H9 (cell line): ENCODE results near the gene UBTF. TPM values are rescaled to one million over a fixed set of nuclear protein-coding genes. Genes with fewer than 3 reads are reported as not detected.

Experiments
- DNase-seq: peaks from one replicate; pipeline ENCODE4 v3.0.0-alpha.2; 2017
- H2AFZ ChIP-seq: one replicate; pipeline ENCODE4 v1.6.1; 2013; ENCODE audit warnings: mild to moderate bottlenecking, low read length, control low read depth, moderate library complexity
- H2AK5ac ChIP-seq: 2 replicates; pipeline ENCODE4 v1.6.1; 2013; ENCODE audit warnings: low read length, control low read depth, mixed read lengths; ENCODE audit not compliant: insufficient read length
- H2BK120ac ChIP-seq: one replicate; pipeline ENCODE4 v1.6.1; 2013; ENCODE audit warnings: low read depth, mild to moderate bottlenecking, low read length, control low read depth, inconsistent platforms; ENCODE audit not compliant: poor library complexity, severe bottlenecking
- H2BK12ac ChIP-seq: 2 replicates; pipeline ENCODE4 v1.6.1; 2013; ENCODE audit warnings: low read length, control low read depth, mixed read lengths, low read depth; ENCODE audit not compliant: insufficient read length
- H2BK15ac ChIP-seq: 2 replicates; pipeline ENCODE4 v1.6.1; 2013; ENCODE audit warnings: low read depth, low read length, control low read depth
- H2BK20ac ChIP-seq: one replicate; pipeline ENCODE4 v1.6.1; 2013; ENCODE audit warnings: low read depth, mild to moderate bottlenecking, low read length, control low read depth, inconsistent platforms; ENCODE audit not compliant: poor library complexity, severe bottlenecking
- H2BK5ac ChIP-seq: 2 replicates; pipeline ENCODE4 v1.6.1; 2013; ENCODE audit warnings: low read length, control low read depth, mixed read lengths; ENCODE audit not compliant: insufficient read length
- H3K14ac ChIP-seq: 2 replicates; pipeline ENCODE4 v1.6.1; 2013; ENCODE audit warnings: low read length, control low read depth; ENCODE audit not compliant: insufficient read depth
- H3K18ac ChIP-seq: 2 replicates; pipeline ENCODE4 v1.6.1; 2013; ENCODE audit warnings: low read depth, mild to moderate bottlenecking, mixed read lengths, low read length, control low read depth; ENCODE audit not compliant: insufficient read length
- H3K23ac ChIP-seq: 2 replicates; pipeline ENCODE4 v1.6.1; 2013; ENCODE audit warnings: low read length, control low read depth, mixed read lengths, low read depth; ENCODE audit not compliant: insufficient read length
- H3K23me2 ChIP-seq: 2 replicates; pipeline ENCODE4 v1.6.1; 2013; ENCODE audit warnings: low read depth, mild to moderate bottlenecking, mixed read lengths, low read length, control low read depth; ENCODE audit not compliant: insufficient read length, poor library complexity, severe bottlenecking
- H3K27ac ChIP-seq: 2 replicates; pipeline ENCODE4 v1.5.1; 2013; ENCODE audit warnings: low read length, control low read depth, mixed read lengths, low read depth; ENCODE audit not compliant: insufficient read length
- H3K27me3 ChIP-seq: 2 replicates; pipeline ENCODE4 v1.6.1; 2013; ENCODE audit warnings: low read length, control low read depth, inconsistent platforms; ENCODE audit not compliant: insufficient read depth
- H3K4ac ChIP-seq: 2 replicates; pipeline ENCODE4 v1.6.1; 2013; ENCODE audit warnings: low read depth, mild to moderate bottlenecking, control low read depth, inconsistent platforms, low read length, moderate library complexity
- H3K4me1 ChIP-seq: 2 replicates; pipeline ENCODE4 v1.6.1; 2013; ENCODE audit warnings: low read length, control low read depth, inconsistent platforms; ENCODE audit not compliant: insufficient read depth
- H3K4me2 ChIP-seq: 2 replicates; pipeline ENCODE4 v1.6.1; 2013; ENCODE audit warnings: low read length, control low read depth, mixed read lengths; ENCODE audit not compliant: insufficient read length, insufficient read depth
- H3K56ac ChIP-seq: 2 replicates; pipeline ENCODE4 v1.6.1; 2013; ENCODE audit warnings: low read depth, mild to moderate bottlenecking, mixed read lengths, low read length, control low read depth; ENCODE audit not compliant: insufficient read length
- H3K79me1 ChIP-seq: 2 replicates; pipeline ENCODE4 v1.6.1; 2013; ENCODE audit warnings: low read depth, mild to moderate bottlenecking, moderate library complexity, low read length, control low read depth, inconsistent platforms; ENCODE audit not compliant: insufficient read depth, poor library complexity, severe bottlenecking
- H3K79me2 ChIP-seq: 2 replicates; pipeline ENCODE4 v1.6.1; 2013; ENCODE audit warnings: low read length, control low read depth, inconsistent platforms; ENCODE audit not compliant: insufficient read depth
- H3K9ac ChIP-seq: 2 replicates; pipeline ENCODE4 v1.6.1; 2013; ENCODE audit warnings: low read length, control low read depth, mixed read lengths; ENCODE audit not compliant: insufficient read length; ENCODE audit errors: extremely low read depth
- H3K9me3 ChIP-seq: one replicate; pipeline ENCODE4 v1.6.1; 2013; ENCODE audit warnings: low read depth, low read length, inconsistent platforms; ENCODE audit not compliant: control insufficient read depth
- H3T11ph ChIP-seq: one replicate; pipeline ENCODE4 v1.6.1; 2013; ENCODE audit warnings: mild to moderate bottlenecking, low read length, control low read depth, inconsistent platforms
- H4K20me1 ChIP-seq: one replicate; pipeline ENCODE4 v1.6.1; 2013; ENCODE audit not compliant: control insufficient read depth, insufficient read length, insufficient read depth
- H4K5ac ChIP-seq: 2 replicates; pipeline ENCODE4 v1.6.1; 2013; ENCODE audit warnings: low read depth, mild to moderate bottlenecking, mixed read lengths, low read length, control low read depth; ENCODE audit not compliant: insufficient read length
- H4K8ac ChIP-seq: replicated peaks from 2 replicates; pipeline ENCODE4 v1.6.1; 2013; ENCODE audit warnings: low read length, control low read depth, mixed read lengths, low read depth; ENCODE audit not compliant: insufficient read length
- H4K91ac ChIP-seq: 2 replicates; pipeline ENCODE4 v1.6.1; 2013; ENCODE audit warnings: low read depth, mild to moderate bottlenecking, moderate library complexity, mixed read lengths, low read length, control low read depth; ENCODE audit not compliant: insufficient read length
- H3K27ac Mint-ChIP-seq, 3 experiments: 2 replicates in 2 of 3; 3 replicates in 1 of 3; pipeline ENCODE4 v1.8.0; 2020 to 2021; ENCODE audit warnings: mixed read lengths in 3 of 3, mild to moderate bottlenecking in 1 of 3, moderate library complexity in 1 of 3
- H3K27me3 Mint-ChIP-seq: 2 replicates; pipeline ENCODE4 v1.8.0; 2021; ENCODE audit warnings: low read depth, mild to moderate bottlenecking, moderate library complexity, mixed read lengths
- H3K36me3 Mint-ChIP-seq, 3 experiments: 2 replicates in 2 of 3; 3 replicates in 1 of 3; pipeline ENCODE4 v1.8.0; 2020 to 2021; ENCODE audit warnings: low read depth in 3 of 3, mixed read lengths in 3 of 3; ENCODE audit not compliant: insufficient read depth in 1 of 3
- H3K4me1 Mint-ChIP-seq, 2 experiments: 2 replicates each; pipeline ENCODE4 v1.8.0; 2020; ENCODE audit warnings: mixed read lengths in 2 of 2
- H3K4me3 Mint-ChIP-seq, 2 experiments: 2 replicates in 1 of 2; 3 replicates in 1 of 2; pipeline ENCODE4 v1.8.0; 2020 to 2021; ENCODE audit warnings: mild to moderate bottlenecking in 2 of 2, mixed read lengths in 2 of 2, moderate library complexity in 1 of 2
- H3K9me3 Mint-ChIP-seq, 2 experiments: 2 replicates in 1 of 2; 3 replicates in 1 of 2; pipeline ENCODE4 v1.8.0; 2020; ENCODE audit warnings: mild to moderate bottlenecking in 2 of 2, mixed read lengths in 2 of 2, moderate library complexity in 1 of 2
- WGBS: extraction: QIAGEN DNeasy Blood & Tissue Kit; methylation state at CpG from one replicate; pipeline ENCODE4 v1.1.7; 2013; ENCODE audit warnings: missing lambda C conversion rate, low lambda C conversion rate, mixed read lengths; ENCODE audit not compliant: insufficient read length; ENCODE audit errors: extremely low coverage; 5-methylcytosine and 5-hydroxymethylcytosine counted together
- total RNA-seq: library from RNA; stranded (reverse); gene quantifications from 2 replicates; pipeline ENCODE4 v1.2.1, GENCODE V29; 2021
- TF ChIP-seq, protein P1 (sequence below): fragments of 200-600 bp; sonication (generic); conservative IDR thresholded peaks from 3 replicates; pipeline ENCODE4 v1.8.0; 2021; ENCODE audit warnings: antibody characterized with exemption, mild to moderate bottlenecking

The UBTF gene
- total RNA-seq, 1 experiment from 2014 or later = 151 TPM

DNA sequence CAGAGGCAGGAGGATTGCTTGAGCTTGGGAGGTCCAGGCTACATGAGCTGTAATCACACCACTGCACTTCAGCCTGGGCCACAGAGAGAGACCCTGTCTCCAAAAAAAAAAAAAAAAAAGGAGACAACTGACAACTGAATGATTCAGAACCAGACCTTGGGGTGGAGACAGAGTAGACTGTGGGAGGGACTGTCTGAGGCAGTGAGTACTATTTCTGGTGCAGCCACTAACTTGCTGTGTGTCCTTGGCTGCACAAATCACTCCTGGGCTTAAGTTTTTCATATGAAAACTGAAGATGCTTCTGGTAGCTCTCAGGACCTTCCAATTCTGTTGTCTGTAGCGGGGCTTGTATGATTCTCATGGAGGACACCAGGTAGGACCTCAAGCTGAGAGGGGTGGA lies 43.2 kb downstream of the UBTF start:
- DNase-seq = no peak
- Histone ChIP-seq H3K18ac (no peak overlapping the region), H3K4me1 (no peaks in the 10 kb centered on the region), H2AK5ac (no peak overlapping the region), H3K4ac (no peak overlapping the region), H3K14ac (no peak overlapping the region), H2BK15ac (no peak overlapping the region), H3K9me3 (no peaks in the 10 kb centered on the region), H2AFZ (no peak overlapping the region), H2BK20ac (no peak overlapping the region), H4K8ac (no peak overlapping the region), H3K27me3 (no peaks in the 10 kb centered on the region), H3K23me2 (no peaks in the 10 kb centered on the region), H2BK12ac (no peak overlapping the region), H3T11ph (no peak overlapping the region), H3K4me2 (no peak overlapping the region), H3K9ac (no peak overlapping the region), H2BK5ac (no peak overlapping the region), H3K79me1 (no peaks in the 10 kb centered on the region), H2BK120ac (no peak overlapping the region), H3K23ac (no peak overlapping the region), H4K5ac (no peak overlapping the region), H3K79me2 (no peaks in the 10 kb centered on the region), H3K27ac (no peak overlapping the region), H4K20me1 (peaks cover 3% of the 10 kb centered on the region), H3K56ac (no peak overlapping the region), H4K91ac (no peak overlapping the region)
- TF ChIP-seq, protein P1, sequence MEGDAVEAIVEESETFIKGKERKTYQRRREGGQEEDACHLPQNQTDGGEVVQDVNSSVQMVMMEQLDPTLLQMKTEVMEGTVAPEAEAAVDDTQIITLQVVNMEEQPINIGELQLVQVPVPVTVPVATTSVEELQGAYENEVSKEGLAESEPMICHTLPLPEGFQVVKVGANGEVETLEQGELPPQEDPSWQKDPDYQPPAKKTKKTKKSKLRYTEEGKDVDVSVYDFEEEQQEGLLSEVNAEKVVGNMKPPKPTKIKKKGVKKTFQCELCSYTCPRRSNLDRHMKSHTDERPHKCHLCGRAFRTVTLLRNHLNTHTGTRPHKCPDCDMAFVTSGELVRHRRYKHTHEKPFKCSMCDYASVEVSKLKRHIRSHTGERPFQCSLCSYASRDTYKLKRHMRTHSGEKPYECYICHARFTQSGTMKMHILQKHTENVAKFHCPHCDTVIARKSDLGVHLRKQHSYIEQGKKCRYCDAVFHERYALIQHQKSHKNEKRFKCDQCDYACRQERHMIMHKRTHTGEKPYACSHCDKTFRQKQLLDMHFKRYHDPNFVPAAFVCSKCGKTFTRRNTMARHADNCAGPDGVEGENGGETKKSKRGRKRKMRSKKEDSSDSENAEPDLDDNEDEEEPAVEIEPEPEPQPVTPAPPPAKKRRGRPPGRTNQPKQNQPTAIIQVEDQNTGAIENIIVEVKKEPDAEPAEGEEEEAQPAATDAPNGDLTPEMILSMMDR = no peak
- Mint-ChIP-seq H3K9me3 (peaks cover 0 to 1% of the 10 kb centered on the region in 2 experiments; a peak in 1 of 5 replicates), H3K4me1 (peaks cover 4 to 6% of the 10 kb centered on the region in 2 experiments; a peak in 1 of 4 replicates), H3K4me3 (no peak overlapping the region), H3K36me3 (peaks cover 20 to 30% (median 29%) of the 10 kb centered on the region in 3 experiments), H3K27me3 (no peaks in the 10 kb centered on the region), H3K27ac (no peak overlapping the region)
- no CpG with 5 or more reads among the region's 1 CpG for WGBS
